Stimulated activated memory B cell treated with anti-CD40 and anti-IgM and Interleukin-4, amounts not matched to agents 10 μg/mL and 1 μg/mL and 100 μg/mL, for 72 hours (primary cell): Measurements from ENCODE around the gene BMP7.

ENCODE experiments used
- ATAC-seq: fragments of 150-1000 bp; cut with Tn5 transposase; 2 replicates; pipeline ENCODE4 v1.10.0; 2021
- H3K27ac Mint-ChIP-seq: one replicate; pipeline ENCODE4 v1.8.0; 2022; ENCODE audit warnings: mild to moderate bottlenecking, mixed read lengths
- H3K27me3 Mint-ChIP-seq: one replicate; pipeline ENCODE4 v1.8.0; 2022; ENCODE audit warnings: mixed read lengths
- H3K36me3 Mint-ChIP-seq: one replicate; pipeline ENCODE4 v1.8.0; 2022; ENCODE audit warnings: mixed read lengths
- H3K4me1 Mint-ChIP-seq: one replicate; pipeline ENCODE4 v1.8.0; 2022; ENCODE audit warnings: mixed read lengths
- H3K4me3 Mint-ChIP-seq: one replicate; pipeline ENCODE4 v1.8.0; 2022; ENCODE audit warnings: mild to moderate bottlenecking, moderate library complexity, mixed read lengths
- H3K9me3 Mint-ChIP-seq: one replicate; pipeline ENCODE4 v1.8.0; 2022; ENCODE audit warnings: mixed read lengths

Gene BMP7

GRCh38 chr20:57153238-57153905 is 113.1 kb downstream of the BMP7 start:
- H3K27me3 Mint-ChIP-seq: peaks cover 11% of the 10 kb centered on the region
- H3K27ac Mint-ChIP-seq: no peak overlapping the region
- no peak overlapping the region for H3K4me3 Mint-ChIP-seq
- no peaks in the 10 kb centered on the region for H3K36me3 Mint-ChIP-seq
- ATAC-seq: no peak
- H3K4me1 Mint-ChIP-seq: no peaks in the 10 kb centered on the region
- peaks cover 4% of the 10 kb centered on the region for H3K9me3 Mint-ChIP-seq

GRCh38 chr20:57152557-57152956 is 113.9 kb downstream of the BMP7 start:
- Mint-ChIP-seq H3K4me3 (no peak overlapping the region), H3K27me3 (peaks cover 19% of the 10 kb centered on the region), H3K9me3 (peaks cover 4% of the 10 kb centered on the region), H3K4me1 (no peaks in the 10 kb centered on the region), H3K36me3 (no peaks in the 10 kb centered on the region), H3K27ac (no peak overlapping the region)
- ATAC-seq: no peak

GRCh38 chr20:57150559-57150958 is 115.9 kb downstream of the BMP7 start:
- no peaks in the 10 kb centered on the region for H3K4me1 Mint-ChIP-seq
- H3K36me3 Mint-ChIP-seq: peaks cover 4% of the 10 kb centered on the region
- ATAC-seq: no peak
- H3K4me3 Mint-ChIP-seq: no peak overlapping the region
- H3K27me3 Mint-ChIP-seq: peaks cover 34% of the 10 kb centered on the region
- peaks cover 10% of the 10 kb centered on the region for H3K9me3 Mint-ChIP-seq
- no peak overlapping the region for H3K27ac Mint-ChIP-seq

- H3K9me3 Mint-ChIP-seq: peaks cover 10% of the 10 kb centered on the region
- no peaks in the 10 kb centered on the region for H3K4me1 Mint-ChIP-seq
- no peak for ATAC-seq
- peaks cover 4% of the 10 kb centered on the region for H3K36me3 Mint-ChIP-seq
- H3K27ac Mint-ChIP-seq: no peak overlapping the region
- H3K27me3 Mint-ChIP-seq: peaks cover 34% of the 10 kb centered on the region
- H3K4me3 Mint-ChIP-seq: no peak overlapping the region
These were observed 118.2 kb downstream of the BMP7 start for GRCh38 chr20:57148263-57148662.

GRCh38 chr20:57147185-57147584 is 119.3 kb downstream of the BMP7 start:
- Mint-ChIP-seq H3K4me1 (no peaks in the 10 kb centered on the region), H3K36me3 (peaks cover 4% of the 10 kb centered on the region), H3K4me3 (no peak overlapping the region), H3K9me3 (peaks cover 10% of the 10 kb centered on the region), H3K27ac (no peak overlapping the region), H3K27me3 (peaks cover 34% of the 10 kb centered on the region)
- no peak for ATAC-seq

GRCh38 chr20:57146155-57146554 is 120.3 kb downstream of the BMP7 start:
- no peak for ATAC-seq
- peaks cover 34% of the 10 kb centered on the region for H3K27me3 Mint-ChIP-seq
- peaks cover 4% of the 10 kb centered on the region for H3K36me3 Mint-ChIP-seq
- peaks cover 6% of the 10 kb centered on the region for H3K9me3 Mint-ChIP-seq
- H3K27ac Mint-ChIP-seq: no peak overlapping the region
- H3K4me3 Mint-ChIP-seq: no peak overlapping the region
- H3K4me1 Mint-ChIP-seq: no peaks in the 10 kb centered on the region

- peaks cover 4% of the 10 kb centered on the region for H3K36me3 Mint-ChIP-seq
- H3K27me3 Mint-ChIP-seq: peaks cover 34% of the 10 kb centered on the region
- H3K27ac Mint-ChIP-seq: no peak overlapping the region
- peaks cover 6% of the 10 kb centered on the region for H3K9me3 Mint-ChIP-seq
- no peak overlapping the region for H3K4me3 Mint-ChIP-seq
- H3K4me1 Mint-ChIP-seq: no peaks in the 10 kb centered on the region
- ATAC-seq: no peak
These were observed 121.3 kb downstream of the BMP7 start for GRCh38 chr20:57145089-57145631.

- ATAC-seq: no peak
- peaks cover 4% of the 10 kb centered on the region for H3K36me3 Mint-ChIP-seq
- peaks cover 22% of the 10 kb centered on the region for H3K27me3 Mint-ChIP-seq
- no peaks in the 10 kb centered on the region for H3K4me1 Mint-ChIP-seq
- no peak overlapping the region for H3K4me3 Mint-ChIP-seq
- H3K9me3 Mint-ChIP-seq: peaks cover 6% of the 10 kb centered on the region
- no peak overlapping the region for H3K27ac Mint-ChIP-seq
These were observed 123.3 kb downstream of the BMP7 start for GRCh38 chr20:57143173-57143572.

GRCh38 chr20:57142667-57143066 is 123.8 kb downstream of the BMP7 start:
- Mint-ChIP-seq H3K27ac (no peak overlapping the region), H3K4me3 (no peak overlapping the region), H3K4me1 (no peaks in the 10 kb centered on the region), H3K27me3 (peaks cover 17% of the 10 kb centered on the region), H3K9me3 (peaks cover 6% of the 10 kb centered on the region), H3K36me3 (peaks cover 4% of the 10 kb centered on the region)
- no peak for ATAC-seq

- no peaks in the 10 kb centered on the region for H3K4me1 Mint-ChIP-seq
- ATAC-seq: no peak
- H3K4me3 Mint-ChIP-seq: no peak overlapping the region
- H3K9me3 Mint-ChIP-seq: peaks cover 3% of the 10 kb centered on the region
- no peak overlapping the region for H3K27ac Mint-ChIP-seq
- peaks cover 8% of the 10 kb centered on the region for H3K27me3 Mint-ChIP-seq
- H3K36me3 Mint-ChIP-seq: no peaks in the 10 kb centered on the region
These were observed 124.9 kb downstream of the BMP7 start for GRCh38 chr20:57141492-57141891.

GRCh38 chr20:57140416-57140965 is 126.0 kb downstream of the BMP7 start:
- Mint-ChIP-seq H3K4me1 (no peaks in the 10 kb centered on the region), H3K27ac (no peak overlapping the region), H3K9me3 (no peaks in the 10 kb centered on the region), H3K4me3 (no peak overlapping the region), H3K36me3 (no peaks in the 10 kb centered on the region), H3K27me3 (no peaks in the 10 kb centered on the region)
- ATAC-seq: no peak

GRCh38 chr20:57139342-57140093 is 126.9 kb downstream of the BMP7 start:
- Mint-ChIP-seq H3K4me3 (no peak overlapping the region), H3K4me1 (no peaks in the 10 kb centered on the region), H3K27ac (no peak overlapping the region), H3K9me3 (no peaks in the 10 kb centered on the region), H3K36me3 (no peaks in the 10 kb centered on the region), H3K27me3 (peaks cover 6% of the 10 kb centered on the region)
- ATAC-seq: no peak

- Mint-ChIP-seq H3K4me3 (no peak overlapping the region), H3K27me3 (peaks cover 13% of the 10 kb centered on the region), H3K36me3 (no peaks in the 10 kb centered on the region), H3K27ac (no peak overlapping the region), H3K9me3 (no peaks in the 10 kb centered on the region), H3K4me1 (no peaks in the 10 kb centered on the region)
- ATAC-seq: no peak
These were observed 128.0 kb downstream of the BMP7 start for GRCh38 chr20:57138198-57138995.

- no peaks in the 10 kb centered on the region for H3K9me3 Mint-ChIP-seq
- ATAC-seq: no peak
- no peak overlapping the region for H3K4me3 Mint-ChIP-seq
- peaks cover 13% of the 10 kb centered on the region for H3K27me3 Mint-ChIP-seq
- no peaks in the 10 kb centered on the region for H3K36me3 Mint-ChIP-seq
- no peaks in the 10 kb centered on the region for H3K4me1 Mint-ChIP-seq
- H3K27ac Mint-ChIP-seq: no peak overlapping the region
These were observed 128.8 kb downstream of the BMP7 start for GRCh38 chr20:57137676-57138075.

- H3K4me3 Mint-ChIP-seq: no peak overlapping the region
- peaks cover 13% of the 10 kb centered on the region for H3K27me3 Mint-ChIP-seq
- no peak overlapping the region for H3K27ac Mint-ChIP-seq
- H3K9me3 Mint-ChIP-seq: no peaks in the 10 kb centered on the region
- no peaks in the 10 kb centered on the region for H3K4me1 Mint-ChIP-seq
- no peaks in the 10 kb centered on the region for H3K36me3 Mint-ChIP-seq
- no peak for ATAC-seq
These were observed 129.7 kb downstream of the BMP7 start for GRCh38 chr20:57136734-57137133.
